AG04449 (cell line): ENCODE measurements around the gene SLC2A11.
A peak's percentile ranks its signal among the peaks of the same experiment; 100 is the strongest.

ENCODE experiments used
- CTCF ChIA-PET: fragments of 350-600 bp; formaldehyde crosslinking; extraction: SDS; loops from one replicate; lab custom pipeline; 2021; ENCODE audit warnings: antibody characterized with exemption; lab: Yijun Ruan, JAX
- POLR2A ChIA-PET: fragments of 400-600, 350-600 bp; formaldehyde crosslinking; extraction: SDS; loops from one replicate; lab custom pipeline; 2020; ENCODE audit warnings: antibody characterized with exemption, inconsistent platforms; lab: Yijun Ruan, JAX
- DNase-seq: peaks from one replicate; pipeline ENCODE4 v3.0.0-alpha.2; 2010; ENCODE audit warnings: low read depth, low spot score
- H3K4me3 ChIP-seq: 2 replicates; pipeline ENCODE4 v1.5.1; 2011; ENCODE audit warnings: low read depth, mild to moderate bottlenecking, control low read depth, low read length
- CTCF ChIP-seq: IDR thresholded peaks from one replicate; pipeline ENCODE4 v1.5.1; 2011; ENCODE audit warnings: mild to moderate bottlenecking, moderate library complexity, low read length, control low read depth, inconsistent platforms; ENCODE audit not compliant: insufficient read depth; ENCODE audit errors: missing control alignments

Gene SLC2A11

GRCh38 chr22:23825246-23825905 lies 32.3 kb upstream of the SLC2A11 start:
- ChIA-PET CTCF (interaction anchor here (1.0 to 4.5 kb wide), 3 partner anchors 21 to 57 kb away, joined by 3 to 21 read pairs (median 7); partner anchors contain the start of gene CHCHD10), POLR2A (no interaction called here)
- no peak overlapping the region for H3K4me3 ChIP-seq
- no peak for TF ChIP-seq CTCF
- no peak for DNase-seq

- TF ChIP-seq CTCF = no peak
- CTCF ChIA-PET = interaction anchor here (0.8 to 4.5 kb wide), 5 partner anchors 12 to 58 kb away, joined by 3 to 21 read pairs (median 3); partner anchors contain the start of genes CHCHD10 and MMP11
- DNase-seq = peak; percentile 63
- no peak overlapping the region for H3K4me3 ChIP-seq
- POLR2A ChIA-PET = interaction anchor here (1.2 kb wide), 1 partner anchor 52 kb away, joined by 3 read pairs; no protein-coding TSS in a partner anchor
Observed at GRCh38 chr22:23826510-23827350, 30.9 kb upstream of the SLC2A11 start.

- no peak for TF ChIP-seq CTCF
- H3K4me3 ChIP-seq = no peak overlapping the region
- DNase-seq = no peak
- ChIA-PET POLR2A (interaction anchor here (0.7 kb wide), 1 partner anchor 668 kb away, joined by 3 read pairs; no protein-coding TSS in a partner anchor), CTCF (interaction anchor here (1.1 to 4.5 kb wide), 3 partner anchors 18 to 59 kb away, joined by 3 to 21 read pairs (median 5); partner anchors contain the start of gene CHCHD10)
Observed at GRCh38 chr22:23827351-23827995, 30.2 kb upstream of the SLC2A11 start.

- no peak for TF ChIP-seq CTCF
- ChIA-PET POLR2A (no interaction called here), CTCF (interaction anchor here (0.6 to 1.6 kb wide), 5 partner anchors 20 to 61 kb away, joined by 3 to 8 read pairs (median 5); partner anchors contain the start of gene CHCHD10)
- no peak for DNase-seq
- no peak overlapping the region for H3K4me3 ChIP-seq
Observed at GRCh38 chr22:23828800-23829680, 28.6 kb upstream of the SLC2A11 start.

- no peak overlapping the region for H3K4me3 ChIP-seq
- DNase-seq = peak; percentile 76
- TF ChIP-seq CTCF = no peak
- ChIA-PET CTCF (interaction anchor here (0.9 to 2.4 kb wide), 4 partner anchors 20 to 62 kb away, joined by 5 to 8 read pairs (median 6); partner anchors contain the start of gene CHCHD10), POLR2A (no interaction called here)
Observed at GRCh38 chr22:23829845-23830372, 27.8 kb upstream of the SLC2A11 start.
